IMR-90 (cell line): ENCODE measurements around the gene C8B. TPM values are rescaled to one million over a fixed set of nuclear protein-coding genes. Genes with fewer than 3 reads are reported as not detected.

Experiments
- ATAC-seq: fragments of 200-7000 bp; cut with Tn5 transposase; 2 replicates; pipeline ENCODE4 v1.9.1; 2020; ENCODE audit warnings: low read depth, mild to moderate bottlenecking, moderate library complexity
- BruUV-seq: library from RNA; stranded (reverse); fragments of 400-500 nt; replicated peaks from 2 replicates; lab custom pipeline; 2021; lab: Mats Ljungman, UMichigan
- CTCF ChIA-PET: fragments of 300-600 bp; formaldehyde crosslinking; extraction: SDS; loops from one replicate; lab custom pipeline; 2021; ENCODE audit warnings: antibody characterized with exemption; lab: Yijun Ruan, JAX
- POLR2A ChIA-PET: fragments of 300-600 bp; sonication (Branson Sonifier 250); formaldehyde crosslinking; loops from one replicate; lab custom pipeline; 2022; ENCODE audit warnings: antibody characterized with exemption; ENCODE audit not compliant: unreplicated experiment; lab: Charles Lee
- DNase-seq: peaks from one replicate; pipeline ENCODE4 v3.0.0; 2013
- H2AFZ ChIP-seq: replicated peaks from 2 replicates; pipeline ENCODE3; 2013; ENCODE audit warnings: low read length, mild to moderate bottlenecking; ENCODE audit not compliant: poor library complexity
- H2AK5ac ChIP-seq: 2 replicates; pipeline ENCODE4 v1.6.1; 2013; ENCODE audit warnings: low read depth, low read length, inconsistent platforms
- H2AK9ac ChIP-seq: replicated peaks from 2 replicates; pipeline ENCODE3; 2013; ENCODE audit warnings: mild to moderate bottlenecking, low read depth, low read length, moderate library complexity; ENCODE audit not compliant: poor library complexity
- H2BK120ac ChIP-seq: 2 replicates; pipeline ENCODE4 v1.6.1; 2013; ENCODE audit warnings: low read depth, low read length, inconsistent platforms
- H2BK15ac ChIP-seq: 3 replicates; pipeline ENCODE4 v1.6.1; 2013; ENCODE audit warnings: low read depth, low read length, inconsistent platforms
- H2BK20ac ChIP-seq: 2 replicates; pipeline ENCODE4 v1.6.1; 2013; ENCODE audit warnings: low read depth, mild to moderate bottlenecking, inconsistent platforms, low read length, moderate library complexity
- H2BK5ac ChIP-seq: 2 replicates; pipeline ENCODE4 v1.6.1; 2013; ENCODE audit warnings: mild to moderate bottlenecking, low read depth, low read length, inconsistent platforms; ENCODE audit not compliant: poor library complexity, severe bottlenecking
- H3K14ac ChIP-seq: replicated peaks from 2 replicates; pipeline ENCODE4 v1.6.1; 2013; ENCODE audit warnings: low read depth, low read length, inconsistent platforms
- H3K18ac ChIP-seq: 2 replicates; pipeline ENCODE4 v1.6.1; 2013; ENCODE audit warnings: low read depth, low read length, control low read depth
- H3K23ac ChIP-seq: 2 replicates; pipeline ENCODE4 v1.6.1; 2013; ENCODE audit warnings: low read depth, low read length, inconsistent platforms
- H3K27ac ChIP-seq: 2 replicates; pipeline ENCODE4 v1.5.1; 2013; ENCODE audit warnings: mild to moderate bottlenecking, control low read depth, low read length; ENCODE audit not compliant: insufficient read depth
- H3K27me3 ChIP-seq: 2 replicates; pipeline ENCODE4 v1.6.1; 2013; ENCODE audit warnings: low read length; ENCODE audit not compliant: control insufficient read depth, insufficient read depth
- H3K36me3 ChIP-seq: 2 replicates; pipeline ENCODE4 v1.6.1; 2013; ENCODE audit warnings: low read length, mixed read lengths; ENCODE audit not compliant: control insufficient read depth, insufficient read depth
- H3K4ac ChIP-seq: 2 replicates; pipeline ENCODE4 v1.6.1; 2013; ENCODE audit warnings: low read depth, low read length, inconsistent platforms
- H3K4me1 ChIP-seq: 2 replicates; pipeline ENCODE4 v1.6.1; 2013; ENCODE audit warnings: low read length, mixed read lengths; ENCODE audit not compliant: control insufficient read depth, insufficient read depth
- H3K4me2 ChIP-seq: 2 replicates; pipeline ENCODE4 v1.6.1; 2013; ENCODE audit warnings: low read depth, mild to moderate bottlenecking, control low read depth, low read length, moderate library complexity
- H3K4me3 ChIP-seq: 2 replicates; pipeline ENCODE4 v1.5.1; 2013; ENCODE audit warnings: low read depth, mild to moderate bottlenecking, control low read depth, low read length, moderate library complexity; ENCODE audit not compliant: insufficient read depth
- H3K56ac ChIP-seq: 2 replicates; pipeline ENCODE4 v1.6.1; 2013; ENCODE audit warnings: low read length, inconsistent platforms; ENCODE audit not compliant: insufficient read depth; ENCODE audit errors: extremely low read depth
- H3K79me1 ChIP-seq, 2 experiments: 2 replicates each; pipeline ENCODE4 v1.6.1; 2013; ENCODE audit warnings: low read length in 2 of 2, inconsistent platforms in 1 of 2, low read depth in 1 of 2
- H3K9ac ChIP-seq: 2 replicates; pipeline ENCODE4 v1.6.1; 2013; ENCODE audit warnings: low read depth, low read length, control low read depth
- H3K9me1 ChIP-seq: 2 replicates; pipeline ENCODE4 v1.6.1; 2013; ENCODE audit warnings: low read length, inconsistent platforms; ENCODE audit not compliant: insufficient read depth
- H3K9me3 ChIP-seq: 2 replicates; pipeline ENCODE4 v1.6.1; 2013; ENCODE audit warnings: low read length; ENCODE audit not compliant: control insufficient read depth, insufficient read depth
- H4K20me1 ChIP-seq: 2 replicates; pipeline ENCODE4 v1.6.1; 2013; ENCODE audit warnings: low read length, inconsistent platforms; ENCODE audit not compliant: insufficient read depth
- H4K5ac ChIP-seq: 2 replicates; pipeline ENCODE4 v1.6.1; 2013; ENCODE audit warnings: mild to moderate bottlenecking, low read depth, low read length, control low read depth
- H4K8ac ChIP-seq, 2 experiments: 2 replicates each; pipeline ENCODE4 v1.6.1; 2013; ENCODE audit warnings: low read depth in 2 of 2, low read length in 2 of 2, control low read depth in 1 of 2, inconsistent platforms in 1 of 2
- H4K91ac ChIP-seq: 2 replicates; pipeline ENCODE4 v1.6.1; 2013; ENCODE audit warnings: low read depth, low read length, inconsistent platforms; ENCODE audit not compliant: insufficient read depth
- BHLHE40 ChIP-seq: fragments of 150-350 bp; IDR thresholded peaks from 2 replicates; pipeline ENCODE4 v1.6.1; 2016; ENCODE audit warnings: mild to moderate bottlenecking, low read depth, low read length
- CHD1 ChIP-seq: IDR thresholded peaks from 2 replicates; pipeline ENCODE4 v1.6.1; 2012; ENCODE audit warnings: low read depth, low read length, improper control_type of control experiment
- MAFK ChIP-seq: IDR thresholded peaks from 2 replicates; pipeline ENCODE4 v1.6.1; 2012; ENCODE audit warnings: low read depth, low read length, improper control_type of control experiment
- RFX5 ChIP-seq: IDR thresholded peaks from 2 replicates; pipeline ENCODE4 v1.8.0; 2012; ENCODE audit warnings: low read depth, mild to moderate bottlenecking, low read length, moderate library complexity
- SMC3 ChIP-seq: fragments of 150-350 bp; IDR thresholded peaks from 2 replicates; pipeline ENCODE4 v1.6.1; 2016; ENCODE audit warnings: low read depth, mild to moderate bottlenecking, antibody characterized with exemption, low read length, moderate library complexity
- WGBS, 2 experiments: methylation state at CpG; one replicate each; pipeline versions ENCODE4 v1.1.5 to v1.1.7; 2013; ENCODE audit warnings: missing lambda C conversion rate in 2 of 2; ENCODE audit not compliant: insufficient read length in 1 of 2; ENCODE audit errors: extremely low coverage in 2 of 2; 5-methylcytosine and 5-hydroxymethylcytosine counted together
- dilution Hi-C: fragments of 300-500 bp; cut with HindIII; formaldehyde crosslinking; loops from one replicate; pipeline ENCODE4 v1.14.3; 2018; ENCODE audit warnings: low sequenced_read_pairs; ENCODE audit not compliant: unreplicated experiment
- in situ Hi-C: fragments of 300-500 bp; cut with MboI; formaldehyde crosslinking; loops from 3 replicates; pipeline ENCODE4 v1.14.3; 2019; ENCODE audit warnings: low sequenced_read_pairs, inconsistent platforms, mixed read lengths
- intact Hi-C: fragments of 100-400 bp; cut with micrococcal nuclease; formaldehyde crosslinking; loops from 2 replicates; pipeline ENCODE4 v1.10.0; 2022
- polyA plus RNA-seq, 3 experiments: library from polyadenylated mRNA; depleted of rRNA; stranded (reverse); fragments of >200 nt; gene quantifications; 2 replicates each; pipeline ENCODE4 v1.2.3, GENCODE V29; 2012; ENCODE audit warnings: low replicate concordance in 1 of 3
- total RNA-seq: library from RNA; depleted of rRNA; stranded (reverse); fragments of >200 nt; gene quantifications from 2 replicates; pipeline ENCODE4 v1.2.3, GENCODE V29; 2012
- TF ChIP-seq, protein P1 (sequence below): fragments of 150-350 bp; IDR thresholded peaks from 2 replicates; pipeline ENCODE4 v1.6.1; 2017; ENCODE audit warnings: mild to moderate bottlenecking, antibody characterized with exemption, low read length, low read depth

The C8B gene
- total and polyA plus RNA-seq, 2 of the 4 experiments (the other 2 are of a cell fraction), result not detected

DNA sequence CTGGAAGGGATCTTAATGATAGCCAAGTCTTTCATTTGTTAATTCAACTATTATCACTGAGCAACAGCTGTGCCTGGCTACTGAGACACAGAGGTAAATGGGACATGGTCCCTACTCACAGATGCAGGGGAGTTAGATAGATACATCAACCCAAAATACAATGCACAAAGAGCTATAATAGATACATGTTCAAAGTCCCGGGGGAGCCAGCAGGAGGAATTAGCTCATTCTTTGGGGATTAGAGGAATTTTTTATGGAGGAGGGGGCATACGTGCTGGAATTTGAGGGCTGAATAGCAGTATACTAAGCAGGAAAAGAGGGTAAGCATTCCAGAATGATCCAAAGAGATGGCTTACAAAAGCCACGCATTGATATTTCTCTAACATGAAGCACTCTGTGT lies 34.6 kb downstream of the C8B start:
- intact Hi-C loops, result no loop called here
- H3K4me3 ChIP-seq, result no peak overlapping the region
- H3K4me2 ChIP-seq, result no peak overlapping the region
- POLR2A ChIA-PET, result no interaction called here
- no peak overlapping the region for H3K56ac ChIP-seq
- no peak overlapping the region for H4K8ac ChIP-seq
- no peaks in the 10 kb centered on the region; the same call in 1 of the 2 replicates for H3K4me1 ChIP-seq
- no peak overlapping the region for H4K91ac ChIP-seq
- no peak overlapping the region for H2AFZ ChIP-seq
- no peaks in the 10 kb centered on the region for H3K27me3 ChIP-seq
- no CpG with 5 or more reads among the region's 3 CpGs for WGBS, 2 experiments
- no peak overlapping the region for H2BK15ac ChIP-seq
- no peak overlapping the region for H2BK120ac ChIP-seq
- BruUV-seq, result no TSS peak
- no peak overlapping the region for H3K14ac ChIP-seq
- no peaks in the 10 kb centered on the region for H3K9me3 ChIP-seq
- no peaks in the 10 kb centered on the region for H3K79me1 ChIP-seq
- H4K20me1 ChIP-seq, result no peaks in the 10 kb centered on the region
- DNase-seq, result no peak
- TF ChIP-seq, protein P1, sequence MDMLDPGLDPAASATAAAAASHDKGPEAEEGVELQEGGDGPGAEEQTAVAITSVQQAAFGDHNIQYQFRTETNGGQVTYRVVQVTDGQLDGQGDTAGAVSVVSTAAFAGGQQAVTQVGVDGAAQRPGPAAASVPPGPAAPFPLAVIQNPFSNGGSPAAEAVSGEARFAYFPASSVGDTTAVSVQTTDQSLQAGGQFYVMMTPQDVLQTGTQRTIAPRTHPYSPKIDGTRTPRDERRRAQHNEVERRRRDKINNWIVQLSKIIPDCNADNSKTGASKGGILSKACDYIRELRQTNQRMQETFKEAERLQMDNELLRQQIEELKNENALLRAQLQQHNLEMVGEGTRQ, result no peak
- no peak for TF ChIP-seq BHLHE40
- no peak for TF ChIP-seq SMC3
- TF ChIP-seq CHD1, result no peak
- no peak for TF ChIP-seq MAFK
- no peak for TF ChIP-seq RFX5
- H2BK20ac ChIP-seq, result no peak overlapping the region
- in situ Hi-C loops, result no loop called here
- H2AK9ac ChIP-seq, result no peak overlapping the region
- no peaks in the 10 kb centered on the region for H3K36me3 ChIP-seq
- H4K5ac ChIP-seq, result no peak overlapping the region
- no peak overlapping the region for H3K18ac ChIP-seq
- H3K9me1 ChIP-seq, result no peaks in the 10 kb centered on the region
- no peak overlapping the region for H3K9ac ChIP-seq
- H3K23ac ChIP-seq, result no peak overlapping the region
- no peak overlapping the region for H3K27ac ChIP-seq
- CTCF ChIA-PET, result no interaction called here
- H2BK5ac ChIP-seq, result no peak overlapping the region
- no peak for ATAC-seq
- no peak overlapping the region for H3K4ac ChIP-seq
- no peak overlapping the region for H2AK5ac ChIP-seq
- dilution Hi-C loops, result no loop called here
